NCI-H2107 treated with DMSO at 0.1 percent for 48 hours (cell line): ENCODE measurements around the gene ERMN.
"Not testable (repeated sequence)": the region's sequence is repeated elsewhere in the genome, so short reads cannot be mapped to it uniquely, and the experiment has no call there.

Source experiments
- DNase-seq: peaks from one replicate; lab custom pipeline; 2025; ENCODE audit not compliant: unreplicated experiment; lab: John Stamatoyannopoulos, UW

The ERMN gene

GRCh38 chr2:157301307-157301706, 24.3 kb downstream of the ERMN start:
- DNase-seq = no peak

DNA sequence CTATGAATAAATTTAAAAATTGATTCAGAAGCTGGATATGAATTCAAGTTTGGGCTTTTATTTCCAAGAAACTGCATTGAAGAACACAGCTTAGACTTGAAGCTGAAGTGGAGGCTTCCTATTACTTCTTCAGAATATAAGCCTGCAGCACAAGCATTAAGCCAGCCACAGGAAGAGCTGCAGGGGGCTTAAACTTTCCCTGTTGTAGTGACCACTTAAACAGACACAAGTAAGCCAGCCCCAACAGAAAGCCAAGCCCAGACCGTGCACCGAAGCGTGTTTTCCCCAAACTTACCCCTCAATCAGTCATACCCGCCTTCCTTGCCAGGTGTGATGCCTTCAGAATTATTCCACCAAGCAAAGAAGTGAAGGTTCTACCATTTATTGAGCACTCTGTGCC, 28.7 kb downstream of the ERMN start:
- DNase-seq = no peak

DNA sequence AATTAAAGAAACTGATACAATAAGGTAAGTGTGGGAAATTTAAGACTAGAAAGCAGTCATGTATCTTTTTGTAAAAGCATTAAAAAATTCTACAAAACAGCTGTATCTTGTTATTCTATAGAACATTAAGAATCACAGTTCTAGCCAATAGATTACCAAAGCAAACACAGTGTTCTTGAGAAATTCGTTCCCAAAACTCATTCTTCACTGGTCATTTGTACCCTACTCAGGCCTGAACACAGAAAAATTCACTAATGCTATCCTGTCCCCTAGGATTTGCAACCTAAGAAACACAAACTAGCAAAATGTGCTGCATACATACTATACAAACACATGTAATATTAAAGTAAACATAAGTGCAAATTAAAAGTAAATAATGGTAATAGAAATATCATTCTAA, 29.1 kb downstream of the ERMN start:
- DNase-seq = no peak

- no peak for DNase-seq
Measured at GRCh38 chr2:157292853-157293252, 32.8 kb downstream of the ERMN start.

DNA sequence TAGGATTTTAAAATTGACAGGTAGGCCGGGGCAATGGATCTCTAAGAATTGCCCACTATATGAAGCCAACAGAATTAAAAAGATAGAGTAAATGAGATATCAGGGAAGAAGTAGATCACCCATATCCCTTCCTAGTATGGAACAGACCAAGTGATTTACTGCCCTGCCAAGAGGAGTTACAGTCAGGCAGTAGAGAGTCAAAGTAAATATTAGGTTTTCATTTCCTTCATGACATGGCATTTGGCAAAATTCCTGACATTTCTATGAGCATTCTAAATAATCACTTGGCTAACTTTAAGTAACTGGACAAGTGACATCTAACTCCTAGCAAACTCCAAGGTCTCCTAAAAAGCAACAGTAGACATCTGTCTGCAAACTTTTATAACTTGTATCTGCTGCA, 34.6 kb downstream of the ERMN start:
- DNase-seq = no peak

- DNase-seq = no peak
Measured at GRCh38 chr2:157290525-157290924, 35.1 kb downstream of the ERMN start.

- DNase-seq = no peak
Measured at GRCh38 chr2:157287160-157287559, 38.5 kb downstream of the ERMN start.

DNA sequence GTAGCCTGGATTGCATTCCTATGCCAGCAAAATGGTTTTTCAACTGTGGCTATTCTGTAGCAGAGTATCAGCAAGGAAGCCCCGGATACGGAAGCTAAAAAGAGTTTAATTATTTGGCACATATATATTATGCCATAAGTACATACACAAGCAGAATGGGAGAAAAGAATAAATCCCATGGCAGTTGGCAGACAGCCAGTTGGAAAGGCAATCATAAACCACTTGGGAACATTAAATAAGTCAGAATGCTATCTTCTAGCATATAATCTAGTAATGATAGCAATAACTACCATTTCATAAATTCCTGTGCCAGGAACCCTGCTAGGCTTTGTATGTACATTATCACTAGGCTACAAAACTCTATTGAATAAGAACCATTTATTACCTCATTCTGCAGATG, 42.2 kb downstream of the ERMN start:
- DNase-seq = no peak

GRCh38 chr2:157281316-157281715, 44.3 kb downstream of the ERMN start:
- no peak for DNase-seq

DNA sequence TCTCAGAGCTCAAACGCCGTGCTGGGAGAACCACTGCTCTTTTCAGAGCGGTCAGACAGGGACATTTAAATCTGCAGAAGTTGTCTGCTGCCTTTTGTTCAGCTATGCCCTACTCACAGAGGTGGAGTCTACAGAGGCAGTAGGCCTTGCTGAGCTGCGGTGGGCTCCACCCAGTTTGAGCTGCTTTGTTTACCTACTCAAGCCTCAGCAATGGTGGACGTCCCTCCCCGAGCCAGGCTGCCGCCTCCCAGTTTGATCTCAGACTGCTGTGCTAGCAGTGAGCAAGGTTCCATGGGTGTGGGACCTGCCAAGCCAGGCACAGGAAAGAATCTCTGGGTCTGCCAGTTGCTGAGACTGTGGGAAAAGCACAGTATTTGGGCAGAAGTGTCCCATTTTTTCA, 46.3 kb downstream of the ERMN start:
- not testable (repeated sequence) for DNase-seq

DNA sequence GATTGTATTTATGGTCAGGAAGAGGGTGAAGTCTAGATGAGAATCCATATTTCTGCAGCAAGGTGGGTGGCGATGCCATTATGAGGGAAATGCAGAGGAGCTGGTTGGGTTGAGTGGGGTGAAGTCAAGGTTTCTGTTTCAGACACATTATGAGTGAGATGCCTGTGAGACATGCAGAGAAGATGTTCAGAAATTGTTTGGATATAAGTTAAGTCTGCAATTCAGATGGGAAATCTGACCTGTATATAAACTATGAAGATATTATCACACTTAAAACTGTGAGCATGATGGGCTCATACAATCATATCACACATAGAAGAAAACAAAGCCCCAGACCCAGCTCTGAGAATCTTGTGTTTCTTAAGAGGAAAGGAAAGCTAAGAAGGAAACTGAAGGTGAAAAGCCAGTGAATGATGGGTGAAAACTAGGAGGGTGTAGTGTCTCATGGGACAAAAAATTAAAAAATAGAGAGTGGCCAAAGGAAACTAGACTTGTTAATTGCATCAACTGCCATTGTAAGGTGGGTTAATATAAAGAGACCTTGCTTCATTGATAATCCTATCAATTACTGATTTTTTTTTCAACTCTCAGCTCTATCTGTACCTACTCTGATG, 53.9 kb downstream of the ERMN start:
- no peak for DNase-seq

- no peak for DNase-seq
Measured at GRCh38 chr2:157269922-157270321, 55.7 kb downstream of the ERMN start.

DNA sequence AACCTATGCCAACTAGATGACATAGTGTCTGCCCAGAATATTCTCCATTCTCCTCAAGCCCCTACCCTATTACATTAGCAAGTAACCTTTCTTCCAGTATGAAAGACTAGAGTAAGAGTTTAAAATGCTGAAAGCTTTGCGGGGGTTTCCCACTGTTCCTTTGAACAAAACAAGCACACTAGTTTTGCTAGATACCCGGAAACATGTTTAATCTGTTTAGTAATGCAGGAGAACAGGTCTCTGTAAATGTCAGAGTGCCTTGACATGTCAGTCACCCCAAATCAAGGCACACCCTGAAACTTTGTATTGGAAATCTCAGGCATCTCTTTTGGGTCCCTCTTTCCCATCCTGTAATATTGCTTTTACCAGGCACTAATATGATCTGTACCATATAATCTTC, 56.6 kb downstream of the ERMN start:
- DNase-seq = no peak
